ENCODE results near the gene KIN.
"Not testable (repeated sequence)": the region's sequence is repeated elsewhere in the genome, so short reads cannot be mapped to it uniquely, and the experiment has no call there.

KIN gene

DNA sequence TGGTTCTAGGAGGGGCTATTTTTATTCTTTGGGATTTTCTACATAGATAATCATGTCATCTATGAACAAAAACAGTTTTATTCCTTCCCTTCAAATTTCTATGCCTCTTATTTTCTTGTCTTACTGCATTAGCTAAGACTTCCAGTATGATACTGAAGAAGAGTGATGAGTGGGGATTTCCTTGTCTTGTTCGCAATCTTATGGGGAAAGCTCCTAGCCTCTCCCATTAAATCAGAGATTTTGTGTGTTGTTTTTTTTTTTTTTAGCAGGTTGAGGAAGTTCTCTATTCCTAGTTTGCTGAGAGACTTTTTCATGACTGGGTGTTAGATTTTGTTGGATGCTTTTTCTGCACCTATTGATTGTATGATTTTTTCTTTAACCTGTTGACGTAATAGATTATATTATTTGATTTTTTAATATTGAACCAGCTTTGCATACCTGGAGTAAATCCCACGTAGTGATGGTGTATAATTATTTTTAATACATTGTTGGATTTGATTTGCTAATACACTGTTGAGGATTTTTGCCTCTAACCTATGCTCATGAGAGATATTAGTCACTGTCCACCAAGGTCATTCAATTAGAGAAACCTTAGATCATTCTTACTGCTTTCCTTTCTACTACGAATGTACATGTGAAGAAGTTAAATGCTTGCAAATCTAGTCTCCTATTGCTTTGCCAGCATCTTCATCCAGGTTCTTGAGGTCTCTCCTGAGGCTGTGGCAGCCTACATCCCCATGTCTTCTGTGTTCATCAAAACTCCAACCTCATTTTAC, 6.6 kb upstream of the KIN start:
- no peak for DNase-seq

DNA sequence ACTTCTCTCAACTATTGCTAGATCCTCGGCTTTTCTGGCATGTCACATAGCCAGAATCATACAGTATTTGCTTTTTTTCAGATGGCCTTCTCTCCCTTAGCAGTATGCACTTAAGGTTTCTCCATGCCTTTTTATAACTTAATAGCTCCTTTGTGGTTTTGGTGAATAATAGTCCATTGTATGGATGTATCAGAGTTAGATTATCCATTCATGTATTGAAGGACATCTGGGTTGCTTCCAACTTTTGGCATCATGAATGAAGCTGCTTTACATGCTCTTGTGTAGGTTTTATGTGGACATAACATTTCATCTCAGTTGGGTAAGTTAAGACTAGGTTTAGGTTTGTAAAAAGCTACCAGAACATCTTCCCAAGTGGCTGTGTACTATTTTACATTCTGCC, 4.7 kb upstream of the KIN start:
- no peak for DNase-seq

DNA sequence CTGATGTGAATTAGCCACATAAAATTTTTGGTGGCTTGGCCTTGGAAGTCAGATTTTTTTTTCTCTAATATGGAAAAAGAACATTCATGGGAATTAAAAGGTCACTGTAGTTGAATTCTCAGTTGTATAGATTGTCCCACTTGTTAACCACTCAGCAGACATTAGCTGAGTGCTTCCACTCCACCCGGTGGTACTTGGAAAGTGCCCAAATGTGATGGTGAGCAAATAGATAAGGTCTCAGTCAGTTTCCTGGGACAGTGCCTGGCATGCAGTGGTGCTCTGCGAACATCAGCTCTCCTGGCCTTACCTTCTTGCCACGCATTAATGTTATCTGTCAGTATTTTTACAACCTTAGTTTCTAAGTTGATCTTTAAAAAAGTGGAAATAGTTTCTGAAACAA, 1.6 kb upstream of the KIN start:
- no peak for DNase-seq

DNA sequence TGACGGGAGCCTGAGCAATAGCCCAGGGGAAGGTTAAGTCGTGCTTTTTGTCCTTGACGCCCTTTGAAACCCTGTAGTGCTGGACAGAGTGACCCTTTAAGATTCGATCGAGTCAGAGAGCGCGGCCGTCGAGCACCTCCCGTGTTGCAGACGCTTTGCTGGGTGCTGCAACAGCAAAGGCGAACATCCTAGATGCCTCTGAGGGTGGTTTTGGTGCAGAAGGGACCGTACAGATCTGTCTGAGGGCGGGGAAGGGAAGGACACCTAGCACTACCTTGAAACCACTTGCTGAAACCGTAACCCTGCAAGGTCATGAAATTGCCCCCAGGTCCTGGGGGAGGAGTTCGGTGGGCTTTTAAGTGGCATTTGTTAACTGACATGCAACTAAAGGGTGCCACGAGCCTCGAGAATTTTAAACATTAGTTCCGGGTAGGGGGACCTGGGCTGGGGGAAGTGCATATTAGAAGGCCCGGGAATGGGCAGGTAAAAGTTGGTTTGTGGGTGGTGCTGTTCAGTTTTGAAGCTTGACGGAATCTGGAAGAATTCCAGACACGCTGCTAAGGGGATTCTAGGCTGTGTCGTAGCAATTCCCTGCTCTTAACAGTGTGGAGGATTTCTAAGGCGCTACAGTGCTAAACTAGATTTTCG, 970 bp upstream of the KIN start:
- no peak for DNase-seq

DNA sequence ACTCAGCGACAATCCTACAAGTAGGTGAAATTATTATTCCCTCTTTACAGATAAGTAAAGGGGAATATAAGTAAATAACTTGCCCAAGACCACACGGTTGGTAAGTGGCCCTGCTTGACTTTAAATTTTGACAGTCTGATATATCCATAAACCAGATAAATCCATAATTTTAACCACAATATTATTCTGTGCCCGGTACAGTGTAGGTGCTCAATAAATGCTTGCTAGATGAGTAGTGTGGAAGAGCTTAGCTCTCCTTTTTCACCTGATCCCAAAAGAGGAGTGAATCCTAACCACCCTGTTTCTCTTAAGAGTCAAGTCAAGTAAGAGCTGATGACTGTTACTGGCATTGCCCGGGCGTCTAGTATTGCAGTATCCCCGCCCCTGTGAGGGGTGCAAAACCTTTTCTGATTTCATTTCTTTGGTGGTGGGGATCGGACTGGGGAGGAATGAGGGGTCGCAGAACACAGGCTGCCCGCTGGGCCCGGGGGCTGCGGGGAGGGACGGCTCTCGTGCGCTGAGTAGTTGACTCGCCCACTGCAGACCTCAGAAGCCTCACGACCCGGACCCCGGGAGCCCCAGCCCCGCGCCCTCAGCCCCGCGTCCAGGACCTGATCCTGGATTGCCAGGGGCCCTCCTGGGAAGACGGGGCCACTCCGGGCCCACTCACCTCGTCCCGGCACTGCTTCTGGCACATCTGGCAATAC, 490 bp downstream of the KIN start:
- DNase-seq = no peak

DNA sequence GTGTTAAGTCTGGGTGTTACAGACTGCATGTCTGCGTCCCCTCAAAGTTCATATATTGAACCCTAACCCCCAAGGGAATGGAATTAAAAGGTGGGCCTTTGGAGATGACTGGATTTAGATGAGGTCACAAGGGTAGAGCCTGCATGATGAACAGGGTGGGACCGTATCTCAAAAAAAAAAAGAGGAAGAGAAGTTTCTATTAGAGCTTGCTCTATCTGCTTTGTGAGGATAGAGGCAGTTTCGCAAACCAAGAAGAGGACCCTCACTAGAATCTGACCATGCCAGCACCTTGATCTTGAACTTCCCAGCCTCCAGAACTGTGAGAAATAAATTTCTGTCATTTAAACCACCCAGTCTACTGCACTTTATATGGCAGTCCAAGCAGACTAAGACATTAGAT, 1.4 kb downstream of the KIN start:
- no peak for DNase-seq

DNA sequence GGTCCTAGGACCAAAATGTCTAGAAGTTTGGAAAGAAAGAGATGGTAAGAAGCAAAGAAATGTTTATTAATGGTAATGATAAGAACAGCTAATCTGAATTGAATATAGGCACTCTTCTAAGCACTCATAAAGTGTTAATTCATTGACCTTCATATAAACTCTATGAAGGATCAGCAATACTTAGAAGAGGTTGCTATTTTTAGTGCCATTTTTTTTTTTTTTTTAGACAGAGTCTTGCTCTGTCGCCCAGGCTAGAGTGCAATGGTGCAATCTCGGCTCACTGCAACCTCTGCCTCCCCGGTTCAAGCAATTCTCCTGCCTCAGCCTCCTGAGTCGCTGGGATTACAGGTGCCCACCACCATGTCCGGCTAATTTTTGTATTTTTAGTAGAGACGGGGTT, 5.6 kb downstream of the KIN start:
- DNase-seq = not testable (repeated sequence)

DNA sequence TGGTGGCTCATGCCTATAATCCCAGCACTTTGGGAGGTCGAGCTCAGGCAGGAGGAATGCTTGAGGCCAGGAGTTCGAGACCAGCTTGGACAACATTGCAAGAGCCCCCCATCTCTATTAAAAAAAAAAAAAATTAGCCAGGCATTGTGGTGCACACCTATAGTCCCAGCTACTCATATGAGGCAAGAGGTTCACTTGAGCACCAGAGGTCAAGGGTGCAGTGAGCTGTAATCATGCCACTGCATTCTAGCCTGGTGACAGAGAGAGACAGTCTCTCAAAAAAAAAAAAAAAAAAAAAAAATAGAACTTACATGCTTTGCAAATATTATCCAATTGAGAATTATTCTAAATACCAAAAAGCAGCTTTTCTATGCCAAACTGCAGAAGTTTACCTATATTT, 11.0 kb downstream of the KIN start:
- no peak for DNase-seq

DNA sequence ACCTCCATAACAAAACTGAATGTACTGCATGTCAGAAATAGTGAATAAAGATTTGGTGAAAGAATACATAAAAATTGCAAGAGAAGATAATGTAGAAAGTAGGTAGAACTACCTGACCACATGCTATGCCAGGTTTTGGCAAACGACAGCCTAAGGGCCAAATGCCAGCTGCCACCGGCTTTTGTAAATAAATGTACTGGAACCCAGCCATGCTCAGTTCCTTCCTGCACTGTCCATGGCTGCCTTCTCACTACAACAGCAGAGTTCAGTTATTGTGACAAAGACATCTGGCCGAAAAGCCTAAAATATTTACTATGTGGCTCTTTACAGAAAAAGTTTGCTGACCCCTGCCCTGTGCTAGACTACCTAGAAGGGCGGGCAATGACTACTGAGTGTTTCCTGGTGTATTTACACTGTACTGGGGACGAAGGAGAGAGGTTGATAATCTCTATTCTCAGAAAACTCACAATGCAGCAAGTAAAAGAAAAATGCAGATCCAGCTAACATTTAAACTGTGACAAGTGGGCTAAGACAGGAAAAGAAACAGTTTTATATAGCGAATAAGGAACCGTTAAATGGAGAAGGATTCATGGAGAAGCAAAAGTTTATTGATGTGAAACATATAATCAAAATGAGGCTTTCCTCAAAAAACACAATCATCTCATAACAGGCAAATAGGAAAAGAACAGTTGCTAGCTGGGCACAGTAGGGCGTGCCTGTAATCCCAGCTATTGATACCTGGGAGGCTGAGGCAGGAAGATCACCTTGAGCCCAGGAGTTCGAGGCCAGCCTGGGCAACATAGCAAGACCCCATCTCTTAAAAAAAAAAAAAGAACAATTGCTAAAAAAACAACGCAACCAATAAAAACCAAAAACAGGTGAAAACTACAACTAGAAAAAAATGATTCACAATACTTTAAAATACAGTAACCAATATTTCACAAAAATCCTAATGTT, 13.7 kb downstream of the KIN start:
- DNase-seq = no peak

DNA sequence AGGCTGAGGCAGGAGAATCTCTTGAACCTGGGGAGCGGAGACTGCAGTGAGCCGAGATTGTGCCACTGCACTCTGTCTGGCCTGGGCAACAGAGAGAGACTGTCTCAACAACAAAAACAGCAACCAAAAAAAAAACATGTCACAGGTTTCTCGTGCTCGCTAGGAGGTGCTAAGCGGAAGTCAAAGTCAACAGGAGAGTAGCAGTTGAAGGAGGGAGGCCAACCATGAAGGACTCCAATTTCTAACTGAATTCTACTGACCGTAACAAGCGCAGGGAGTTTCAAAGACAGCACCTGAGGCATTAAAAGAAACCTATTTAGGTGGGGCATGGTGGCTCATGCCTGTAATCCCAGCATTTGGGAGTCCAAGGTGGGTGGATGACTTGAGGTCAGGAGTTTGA, 19.4 kb downstream of the KIN start:
- no peak for DNase-seq

DNA sequence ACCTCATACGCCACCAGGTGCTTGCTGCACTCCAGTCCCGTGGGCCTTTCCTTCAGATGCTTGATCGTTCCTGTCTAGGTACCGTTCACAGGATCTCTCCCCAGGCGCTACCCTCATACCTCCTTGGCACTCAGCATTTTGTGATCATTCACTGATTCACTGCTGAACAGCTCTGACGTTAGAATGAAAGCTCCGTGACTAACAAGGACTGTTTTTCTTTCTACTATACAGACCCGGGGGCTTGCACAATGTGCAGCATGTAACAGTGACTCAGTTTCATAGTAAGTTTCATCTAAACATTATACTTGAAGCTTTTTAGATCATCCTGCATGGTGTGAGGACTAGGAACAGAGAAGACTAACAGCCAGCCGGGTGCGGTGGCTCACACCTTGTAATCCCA, 20.6 kb downstream of the KIN start:
- no peak for DNase-seq

DNA sequence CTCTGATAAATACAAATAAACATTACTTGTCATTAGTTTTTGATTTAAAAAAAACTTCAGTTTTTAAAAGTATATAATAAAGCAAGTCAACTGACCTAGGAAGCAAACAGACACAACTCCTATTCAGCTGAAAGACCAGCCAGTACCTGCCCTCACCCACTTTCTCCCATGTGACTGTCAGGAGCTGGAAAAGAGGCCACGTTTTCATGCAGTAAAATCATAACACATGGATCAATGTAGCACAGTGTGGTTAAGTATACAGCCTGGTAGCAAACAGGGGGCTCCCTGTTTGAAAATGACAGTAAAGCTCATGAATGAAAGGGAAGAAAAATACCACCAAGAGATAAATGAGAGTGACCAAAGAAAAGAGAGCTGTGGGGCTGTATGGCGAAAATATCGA, 21.6 kb downstream of the KIN start:
- no peak for DNase-seq

DNA sequence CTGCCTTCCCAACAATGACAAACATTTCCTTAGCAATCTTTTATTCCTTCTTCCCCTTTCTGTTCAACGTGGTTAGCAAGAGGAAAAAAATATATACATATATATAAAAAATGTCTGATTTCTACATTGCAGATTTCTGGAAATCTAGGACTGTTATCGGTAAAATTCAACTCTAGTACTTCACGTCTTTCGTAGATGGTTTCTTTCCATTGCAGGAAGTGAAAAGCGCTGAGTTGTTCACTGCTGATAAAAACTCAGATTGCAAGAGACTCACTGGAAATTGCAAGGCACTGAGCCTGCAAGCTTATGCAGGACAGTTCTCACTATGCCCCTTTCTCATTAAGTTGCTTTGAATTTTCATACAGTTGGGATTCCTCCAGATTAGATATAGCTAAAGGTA, 23.9 kb downstream of the KIN start:
- no peak for DNase-seq

DNA sequence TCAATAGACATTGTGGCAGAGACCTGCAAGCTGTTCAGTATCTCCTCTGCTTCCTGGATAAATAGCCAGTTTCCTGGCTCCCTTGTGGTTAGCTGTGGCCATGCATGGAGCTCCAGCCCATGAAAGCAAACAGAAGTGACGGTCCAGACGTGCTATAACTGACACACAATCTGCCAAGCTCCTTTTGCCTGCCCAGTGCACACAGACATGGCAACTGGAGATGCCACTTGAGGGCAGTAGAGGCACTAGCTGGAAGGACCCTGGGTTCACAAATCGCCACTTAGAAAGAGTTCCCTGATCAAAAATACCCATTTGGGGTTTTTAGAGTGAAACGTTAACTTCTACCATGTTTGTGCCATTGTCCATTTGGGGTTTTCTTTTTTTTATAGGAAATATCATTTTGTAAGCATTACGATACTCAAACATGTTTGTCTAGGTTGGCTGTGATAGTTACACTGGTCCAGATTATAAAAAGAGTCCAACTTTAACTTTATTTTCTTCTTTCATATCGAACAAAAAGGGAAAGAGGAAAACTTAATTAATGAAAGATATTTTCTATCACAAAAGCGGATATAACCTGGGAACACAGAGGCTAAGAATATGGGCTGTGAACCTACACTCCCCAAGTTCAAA, 31.3 kb downstream of the KIN start:
- no peak for DNase-seq

DNA sequence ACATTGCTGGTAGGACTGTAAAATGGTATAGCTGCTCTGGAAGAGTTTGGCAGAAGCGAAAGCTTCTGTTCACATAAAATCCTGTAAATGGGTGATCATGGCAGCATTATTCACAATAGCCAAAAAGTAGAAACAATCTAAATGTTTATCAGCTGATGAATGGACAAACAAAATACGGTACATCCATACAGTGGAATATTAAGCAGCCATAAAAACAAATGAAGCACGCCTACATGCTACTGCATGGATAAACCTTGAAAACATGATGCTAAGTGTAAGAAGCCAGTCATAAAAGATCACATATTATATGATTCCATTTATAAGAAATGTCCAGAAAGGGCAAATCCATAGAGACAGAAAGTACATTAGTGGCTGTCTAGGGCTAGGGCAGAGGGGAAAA, 32.7 kb downstream of the KIN start:
- no peak for DNase-seq

DNA sequence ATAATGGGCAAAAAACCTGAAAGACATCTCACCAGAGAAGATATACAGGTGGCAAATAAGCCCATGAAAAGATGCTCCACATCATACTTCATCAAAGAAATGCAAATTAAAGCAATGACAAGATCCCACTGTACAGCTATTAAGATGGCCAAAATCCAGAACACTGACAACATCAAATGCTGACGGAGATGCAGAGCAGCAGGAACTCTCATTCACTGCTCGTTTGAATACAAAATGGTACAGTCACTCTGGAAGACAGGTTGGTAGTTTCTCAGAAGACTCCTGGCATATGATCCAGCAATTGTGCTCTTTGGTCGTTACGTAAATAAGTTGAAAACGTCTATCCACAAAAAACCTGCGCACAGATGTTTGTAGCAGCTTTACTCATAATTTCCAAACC, 35.5 kb downstream of the KIN start:
- DNase-seq = no peak

DNA sequence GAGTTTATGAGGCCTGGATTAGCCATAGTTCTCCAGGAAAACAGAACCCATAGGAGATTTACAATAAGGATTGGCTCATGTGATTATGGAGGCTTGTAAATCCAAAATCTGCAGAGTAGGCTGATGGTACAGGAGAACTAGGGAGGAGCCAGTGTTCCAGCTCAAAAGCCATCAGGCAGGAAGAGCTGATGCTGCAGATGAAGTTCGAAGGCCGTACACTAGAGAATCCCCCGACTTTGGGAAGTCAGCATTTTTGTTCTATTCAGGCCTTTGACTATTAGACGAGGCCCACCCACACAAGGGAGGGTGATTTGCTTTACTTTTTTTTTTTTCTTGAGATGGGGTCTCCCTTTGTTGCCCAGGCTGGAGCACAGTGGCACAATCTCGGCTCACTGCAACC, 37.6 kb downstream of the KIN start:
- DNase-seq = no peak

DNA sequence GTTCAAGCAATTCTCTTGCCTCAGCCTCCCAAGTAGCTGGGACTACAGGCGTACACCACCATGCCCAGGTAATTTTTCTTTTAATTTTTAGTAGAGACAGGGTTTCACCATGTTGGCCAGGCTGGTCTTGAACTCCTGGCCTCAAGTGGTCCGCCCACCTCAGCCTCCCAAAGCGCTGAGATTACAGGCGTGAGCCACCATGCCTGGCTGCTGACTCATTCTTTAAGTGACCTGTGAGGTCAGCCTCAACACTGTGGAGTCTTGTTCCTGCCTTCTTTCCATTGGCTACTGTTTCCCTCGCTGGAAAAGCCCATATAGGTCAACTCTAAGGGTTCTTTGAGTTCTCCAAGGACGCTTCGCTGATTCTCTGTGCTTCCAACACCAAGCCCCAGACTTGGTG, 39.2 kb downstream of the KIN start:
- DNase-seq = not testable (repeated sequence)

DNA sequence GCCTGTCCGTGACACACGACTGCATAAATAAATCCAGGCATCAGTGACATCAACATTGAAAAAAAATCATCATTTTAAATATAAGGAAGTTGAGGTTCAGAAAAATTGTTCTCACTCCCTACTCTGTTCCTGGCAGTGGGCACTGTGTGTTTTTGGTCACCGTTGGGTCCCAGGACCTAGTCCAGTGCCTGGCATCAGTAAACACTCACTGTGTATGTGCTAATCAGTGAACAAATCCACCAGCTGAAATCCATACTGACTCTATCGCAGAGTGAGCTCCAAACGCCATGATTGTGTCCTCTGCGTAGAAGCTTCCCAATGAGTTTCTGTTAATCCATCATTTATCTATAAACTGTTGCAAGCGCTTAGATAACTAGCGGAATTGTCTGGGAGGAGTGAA, 43.5 kb downstream of the KIN start:
- DNase-seq = no peak

DNA sequence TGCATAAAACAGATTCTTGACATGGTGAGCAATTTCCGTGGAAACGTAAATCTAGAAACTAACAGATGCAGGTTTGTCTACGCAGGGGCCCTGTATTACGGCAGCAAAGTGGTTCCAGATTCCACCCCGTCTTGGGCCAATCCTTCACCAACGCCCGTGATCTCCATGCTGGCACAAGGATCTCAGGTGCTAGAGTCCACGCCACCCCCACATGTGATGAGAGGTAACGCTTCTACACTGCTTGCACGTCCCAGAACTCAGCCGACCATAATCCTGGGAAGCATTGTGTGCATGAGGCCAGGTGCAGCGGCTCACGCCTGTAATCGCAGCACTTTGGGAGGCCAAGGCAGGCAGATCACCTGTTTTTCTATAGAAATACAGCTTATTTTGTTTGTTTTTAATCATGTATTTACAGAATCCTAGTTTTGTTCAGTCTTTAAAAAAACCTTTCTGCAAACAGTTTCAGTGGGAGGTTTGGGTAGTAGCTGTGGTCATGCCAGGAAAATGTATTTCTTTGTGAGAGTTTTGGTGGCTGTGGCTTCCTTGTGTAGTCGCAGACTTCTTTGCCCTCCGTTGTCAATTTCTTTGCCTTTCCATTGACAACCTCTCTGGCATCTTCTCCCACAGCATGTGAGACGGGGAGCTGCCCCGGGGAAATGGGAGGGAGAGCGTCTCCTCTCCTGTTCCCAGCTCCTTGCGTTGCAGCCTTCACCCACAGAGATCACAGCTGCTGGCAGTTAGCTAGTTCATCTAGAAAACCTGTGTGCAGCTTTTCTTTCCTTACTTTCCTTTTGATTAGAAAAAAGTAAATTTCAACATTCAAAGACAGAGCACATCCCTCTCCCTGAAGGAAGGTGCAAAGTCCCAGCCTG, 49.0 kb downstream of the KIN start:
- DNase-seq = no peak

DNA sequence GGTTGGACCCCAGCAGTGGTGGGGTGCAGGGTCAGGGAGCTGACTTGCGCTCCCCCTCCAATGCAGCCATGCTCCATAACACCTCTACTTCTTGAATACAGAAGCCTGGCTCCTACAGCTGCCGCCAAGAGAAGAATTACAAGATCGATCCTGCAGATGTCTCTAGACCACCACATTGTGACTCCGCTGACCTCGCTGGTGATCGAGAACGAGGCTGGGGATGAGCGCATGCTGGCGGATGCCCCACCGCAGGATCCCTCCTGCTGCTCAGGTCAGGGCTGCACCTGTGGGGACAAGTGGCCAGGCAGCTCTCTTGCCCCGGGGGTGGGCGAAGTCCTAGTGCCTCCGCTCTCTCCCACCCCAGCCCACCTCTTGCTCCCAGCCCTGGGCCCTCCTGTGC, 53.0 kb downstream of the KIN start:
- DNase-seq = peak; percentile 37
